H1 (cell line): ENCODE measurements around the gene ME3. TPM values are rescaled to one million over a fixed set of nuclear protein-coding genes. Genes with fewer than 3 reads are reported as not detected.

Experiments used
- CTCF ChIA-PET: fragments of 300-600 bp; sonication (Branson Sonifier 250); formaldehyde crosslinking; loops from one replicate; lab custom pipeline; 2021; ENCODE audit not compliant: partially characterized antibody; lab: Charles Lee
- POLR2A ChIA-PET: fragments of 300-600 bp; sonication (Branson Sonifier 250); formaldehyde crosslinking; loops from one replicate; lab custom pipeline; 2021; ENCODE audit warnings: inconsistent platforms; ENCODE audit not compliant: partially characterized antibody; lab: Charles Lee
- DNase-seq, 2 experiments: peaks; one replicate each; pipeline versions ENCODE4 v3.0.0 to v3.0.0-alpha.2; 2010 to 2022; ENCODE audit warnings: low spot score in 2 of 2, low read depth in 1 of 2, mixed read lengths in 1 of 2
- FAIRE-seq: peaks from 2 replicates; lab custom pipeline; 2011; peaks lifted over from hg19 to GRCh38; lab: Jason Lieb, UNC
- H2AFZ ChIP-seq: 2 replicates; pipeline ENCODE4 v1.8.1; 2012; ENCODE audit warnings: low read length, inconsistent platforms
- H2AK5ac ChIP-seq: 2 replicates; pipeline ENCODE4 v1.6.1; 2013; ENCODE audit warnings: low read depth, low read length
- H2BK120ac ChIP-seq: replicated peaks from 2 replicates; pipeline ENCODE3; 2013; ENCODE audit warnings: low read depth, low read length, inconsistent platforms
- H2BK12ac ChIP-seq: 2 replicates; pipeline ENCODE4 v1.6.1; 2013; ENCODE audit warnings: low read depth, low read length
- H2BK15ac ChIP-seq: 2 replicates; pipeline ENCODE4 v1.6.1; 2013; ENCODE audit warnings: low read length
- H2BK20ac ChIP-seq: 2 replicates; pipeline ENCODE4 v1.6.1; 2013; ENCODE audit warnings: low read length
- H2BK5ac ChIP-seq: 2 replicates; pipeline ENCODE4 v1.6.1; 2013; ENCODE audit warnings: low read depth, low read length
- H3K14ac ChIP-seq: 2 replicates; pipeline ENCODE4 v1.6.1; 2013; ENCODE audit warnings: inconsistent platforms; ENCODE audit not compliant: insufficient read length
- H3K18ac ChIP-seq: 2 replicates; pipeline ENCODE4 v1.6.1; 2013; ENCODE audit warnings: low read length; ENCODE audit errors: extremely low read depth
- H3K23ac ChIP-seq: 2 replicates; pipeline ENCODE4 v1.6.1; 2013; ENCODE audit warnings: inconsistent platforms; ENCODE audit not compliant: insufficient read length
- H3K23me2 ChIP-seq: 2 replicates; pipeline ENCODE4 v1.6.1; 2013; ENCODE audit warnings: low read depth, low read length
- H3K27ac ChIP-seq: 2 replicates; pipeline ENCODE4 v1.6.1; 2011; ENCODE audit warnings: low read depth, low read length, inconsistent platforms
- H3K27me3 ChIP-seq, 4 experiments: replicated peaks in 1 of 4; 1 replicate in 1 of 4; 2 replicates in 3 of 4; pipeline versions ENCODE4 v1.6.1 to v1.8.1; 2011 to 2013; ENCODE audit warnings: low read length in 3 of 4, mild to moderate bottlenecking in 3 of 4, inconsistent platforms in 2 of 4, mixed read lengths in 2 of 4, moderate library complexity in 1 of 4; ENCODE audit not compliant: control insufficient read depth in 3 of 4, insufficient read depth in 3 of 4; ENCODE audit errors: extremely low read depth in 1 of 4
- H3K36me3 ChIP-seq, 4 experiments: 2 replicates each; pipeline versions ENCODE4 v1.6.1 to v1.8.1; 2011 to 2013; ENCODE audit warnings: mild to moderate bottlenecking in 4 of 4, low read length in 3 of 4, moderate library complexity in 2 of 4, control low read depth in 1 of 4, inconsistent platforms in 1 of 4; ENCODE audit not compliant: insufficient read depth in 4 of 4, control insufficient read depth in 2 of 4
- H3K4ac ChIP-seq: replicated peaks from 2 replicates; pipeline ENCODE3; 2013; ENCODE audit warnings: low read length, low read depth, mixed read lengths, inconsistent platforms; ENCODE audit not compliant: insufficient read length
- H3K4me1 ChIP-seq, 4 experiments: replicated peaks in 1 of 4; 1 replicate in 1 of 4; 2 replicates in 3 of 4; pipeline versions ENCODE4 v1.6.1 to v1.8.1; 2011 to 2013; ENCODE audit warnings: low read length in 3 of 4, inconsistent platforms in 2 of 4, mixed read lengths in 1 of 4; ENCODE audit not compliant: insufficient read depth in 4 of 4, control insufficient read depth in 3 of 4
- H3K4me2 ChIP-seq, 2 experiments: 2 replicates each; pipeline versions ENCODE4 v1.6.1 to v1.8.1; 2011 to 2013; ENCODE audit warnings: low read depth in 2 of 2, low read length in 2 of 2, control low read depth in 1 of 2, inconsistent platforms in 1 of 2, mild to moderate bottlenecking in 1 of 2; ENCODE audit not compliant: insufficient read depth in 1 of 2
- H3K4me3 ChIP-seq, 4 experiments: fragments of 200-600, 300-600 bp in 1 of 4; sonication (generic), shearing (Covaris generic), sonication (Bioruptor Twin) in 1 of 4; 2 replicates each; pipeline versions ENCODE4 v1.5.1 to v1.8.1; 2011 to 2016; ENCODE audit warnings: low read length in 4 of 4, low read depth in 3 of 4, control low read depth in 2 of 4, inconsistent platforms in 2 of 4, mild to moderate bottlenecking in 2 of 4, mixed read lengths in 1 of 4, moderate library complexity in 1 of 4; ENCODE audit not compliant: insufficient read depth in 2 of 4; ENCODE audit errors: extremely low read depth in 1 of 4
- H3K56ac ChIP-seq: replicated peaks from 2 replicates; pipeline ENCODE3; 2013; ENCODE audit warnings: low read depth, mild to moderate bottlenecking, mixed read lengths, low read length, inconsistent platforms; ENCODE audit not compliant: insufficient read length
- H3K79me1 ChIP-seq: 2 replicates; pipeline ENCODE4 v1.6.1; 2013; ENCODE audit warnings: low read depth, low read length, control low read depth
- H3K79me2 ChIP-seq, 2 experiments: 2 replicates each; pipeline versions ENCODE4 v1.6.1 to v1.8.1; 2012 to 2013; ENCODE audit warnings: low read length in 2 of 2, mild to moderate bottlenecking in 2 of 2, inconsistent platforms in 1 of 2; ENCODE audit not compliant: insufficient read depth in 2 of 2, control insufficient read depth in 1 of 2
- H3K9ac ChIP-seq, 4 experiments: replicated peaks in 1 of 4; 1 replicate in 1 of 4; 2 replicates in 3 of 4; pipeline versions ENCODE4 v1.6.1 to v1.8.1; 2011 to 2013; ENCODE audit warnings: low read depth in 3 of 4, low read length in 3 of 4, control low read depth in 2 of 4, mild to moderate bottlenecking in 2 of 4, moderate library complexity in 2 of 4, inconsistent platforms in 1 of 4; ENCODE audit errors: extremely low read depth in 1 of 4
- H3K9me3 ChIP-seq, 2 experiments: 2 replicates each; pipeline versions ENCODE4 v1.6.1 to v1.8.1; 2012 to 2013; ENCODE audit warnings: mild to moderate bottlenecking in 2 of 2, moderate library complexity in 2 of 2, control low read depth in 1 of 2, inconsistent platforms in 1 of 2, low read depth in 1 of 2, low read length in 1 of 2, mixed read lengths in 1 of 2; ENCODE audit not compliant: insufficient read depth in 2 of 2
- H4K20me1 ChIP-seq, 2 experiments: replicated peaks in 1 of 2; 2 replicates each; pipeline versions ENCODE3 to v1.8.1; 2011 to 2013; ENCODE audit warnings: inconsistent platforms in 2 of 2, low read length in 2 of 2, mild to moderate bottlenecking in 1 of 2; ENCODE audit not compliant: insufficient read depth in 2 of 2, control insufficient read depth in 1 of 2
- H4K5ac ChIP-seq: 2 replicates; pipeline ENCODE4 v1.6.1; 2013; ENCODE audit warnings: low read length, low read depth, mixed read lengths, inconsistent platforms; ENCODE audit not compliant: insufficient read length
- H4K8ac ChIP-seq: 2 replicates; pipeline ENCODE4 v1.8.0; 2013; ENCODE audit warnings: mild to moderate bottlenecking, moderate library complexity, low read length, inconsistent platforms; ENCODE audit not compliant: insufficient read depth; ENCODE audit errors: extremely low read depth
- H4K91ac ChIP-seq: replicated peaks from 2 replicates; pipeline ENCODE3; 2013; ENCODE audit warnings: low read length, mixed read lengths, inconsistent platforms; ENCODE audit not compliant: insufficient read length
- ASH2L ChIP-seq: fragments of 200-600, 300-600 bp; sonication (generic); IDR thresholded peaks from one replicate; pipeline ENCODE4 v1.7.1; 2017; ENCODE audit warnings: low read length
- CEBPB ChIP-seq: IDR thresholded peaks from 2 replicates; pipeline ENCODE4 v1.6.1; 2012; ENCODE audit warnings: low read depth, low read length
- CHD2 ChIP-seq: IDR thresholded peaks from 2 replicates; pipeline ENCODE4 v1.6.1; 2012; ENCODE audit warnings: low read length, improper control_type of control experiment
- CTBP2 ChIP-seq: IDR thresholded peaks from 2 replicates; pipeline ENCODE4 v1.7.0; 2011; ENCODE audit warnings: borderline replicate concordance, mild to moderate bottlenecking, moderate library complexity, mixed read lengths, low read length; ENCODE audit not compliant: insufficient read depth, insufficient read length
- EZH2 ChIP-seq: fragments of 200-600 bp; sonication (generic); IDR thresholded peaks from 2 replicates; pipeline ENCODE4 v1.7.1; 2012; ENCODE audit warnings: low read depth, mild to moderate bottlenecking, moderate library complexity, low read length, inconsistent platforms; ENCODE audit not compliant: severe bottlenecking
- HDAC2 ChIP-seq, 2 experiments: fragments of 300-600 bp in 1 of 2; sonication (generic) in 1 of 2; IDR thresholded peaks; 2 replicates each; pipeline ENCODE4 v1.6.1; 2011 to 2012; ENCODE audit warnings: low read depth in 2 of 2, low read length in 2 of 2, mild to moderate bottlenecking in 2 of 2, moderate library complexity in 2 of 2, borderline replicate concordance in 1 of 2, inconsistent platforms in 1 of 2
- JUN ChIP-seq: IDR thresholded peaks from 2 replicates; pipeline ENCODE4 v1.6.1; 2011; ENCODE audit warnings: low read depth, mild to moderate bottlenecking, improper control_type of control experiment, low read length
- PHF8 ChIP-seq: fragments of 200-600 bp; sonication (generic); conservative IDR thresholded peaks from 2 replicates; pipeline ENCODE4 v1.7.1; 2012; ENCODE audit warnings: low read depth, mild to moderate bottlenecking, inconsistent platforms, low read length, moderate library complexity
- WGBS, 2 experiments: shearing (Covaris generic) in 1 of 2; methylation state at CpG; one replicate each; pipeline versions ENCODE4 v1.1.6 to v1.1.7; 2013 to 2015; ENCODE audit warnings: low lambda C conversion rate in 2 of 2, mixed read lengths in 2 of 2, inconsistent platforms in 1 of 2, low coverage in 1 of 2, missing lambda C conversion rate in 1 of 2; ENCODE audit not compliant: insufficient replicate concordance in 2 of 2, insufficient coverage in 1 of 2, insufficient read length in 1 of 2; ENCODE audit errors: extremely low coverage in 1 of 2, missing lambda C conversion rate in 1 of 2; 5-methylcytosine and 5-hydroxymethylcytosine counted together
- polyA plus RNA-seq, 7 experiments: library from polyadenylated mRNA; depleted of rRNA in 3 of 7; stranded (reverse) in 5 of 7; unstranded in 2 of 7; fragments of >200 nt in 5 of 7; fragments of 200-250 nt in 2 of 7; gene quantifications; 1 replicate in 5 of 7; 2 replicates in 1 of 7; 4 replicates in 1 of 7; pipeline versions ENCODE4 v1.2.1 to v1.2.3, GENCODE V29; 2011 to 2013; ENCODE audit warnings: missing spikeins in 2 of 7, mixed read lengths in 2 of 7
- total RNA-seq: library from RNA; stranded (reverse); fragmentation: NEBNext Ultra II Directional; extraction: Animal tissue kit (Norgen Biotek cat#: 25700); gene quantifications from 2 replicates; pipeline ENCODE4 v1.2.1, GENCODE V29; 2021

Gene ME3
- total and polyA plus RNA-seq, 2 of the 8 experiments (the other 6 are each of a cell fraction or from before 2014, with no cell fraction given) = 1.5 to 2.8 TPM

DNA sequence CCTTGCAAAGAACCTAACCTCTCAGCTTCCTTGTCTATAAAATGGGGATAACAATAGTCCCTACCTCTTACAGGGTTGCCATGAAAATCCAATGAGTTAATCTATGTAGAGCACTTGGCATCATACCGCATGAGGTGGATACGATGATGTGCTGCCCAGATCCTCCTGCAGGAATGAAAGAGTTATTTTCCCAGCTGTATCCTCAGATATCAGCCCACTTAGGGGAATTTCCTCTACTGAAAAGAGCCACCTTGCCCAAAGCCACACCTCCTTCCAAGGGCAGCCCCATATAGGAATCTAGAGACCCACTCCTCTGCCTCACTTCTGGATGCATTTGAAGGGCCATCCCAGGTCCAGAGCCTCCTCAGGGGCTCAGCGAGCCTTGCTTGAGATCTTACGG is 169.3 kb downstream of the ME3 start:
- H3K79me2 ChIP-seq = no peaks in the 10 kb centered on the region
- H3K4me3 ChIP-seq = no peak overlapping the region
- H3K9me3 ChIP-seq = no peaks in the 10 kb centered on the region
- no peak overlapping the region for H2BK12ac ChIP-seq
- no peak for TF ChIP-seq CTBP2
- TF ChIP-seq EZH2 = no peak
- no peak for TF ChIP-seq CEBPB
- TF ChIP-seq ASH2L = no peak
- TF ChIP-seq JUN = no peak
- no peak for TF ChIP-seq HDAC2 (IDR thresholded peaks at IDR 0.05; ENCODE audit: borderline replicate concordance in 1 of 2, low read depth in 2 of 2, low read length in 2 of 2)
- TF ChIP-seq CHD2 = no peak
- no peak for TF ChIP-seq PHF8
- no peak overlapping the region for H3K14ac ChIP-seq
- FAIRE-seq = no peak
- ChIA-PET POLR2A (no interaction called here), CTCF (interaction anchor here (0.6 kb wide), 1 partner anchor 13 kb away, joined by 3 read pairs; no protein-coding TSS in a partner anchor)
- no peak overlapping the region for H4K8ac ChIP-seq
- no peak overlapping the region for H3K4me2 ChIP-seq
- no peaks in the 10 kb centered on the region for H3K27me3 ChIP-seq
- H4K20me1 ChIP-seq = no peaks in the 10 kb centered on the region
- no peak overlapping the region for H3K4ac ChIP-seq
- H3K79me1 ChIP-seq = no peaks in the 10 kb centered on the region
- no peak overlapping the region for H2BK5ac ChIP-seq
- no peak overlapping the region for H2AFZ ChIP-seq
- H3K9ac ChIP-seq = no peak overlapping the region
- no peaks in the 10 kb centered on the region for H3K4me1 ChIP-seq
- no peak overlapping the region for H2BK120ac ChIP-seq
- 91% methylated on average over 4 of the region's 4 CpGs; no CpG with 5 or more reads in 1 of the 2 experiments for WGBS, 2 experiments
- H2BK20ac ChIP-seq = no peak overlapping the region
- H3K27ac ChIP-seq = no peak overlapping the region
- no peak for DNase-seq
- no peak overlapping the region for H3K18ac ChIP-seq
- H3K36me3 ChIP-seq = no peaks in the 10 kb centered on the region
- no peaks in the 10 kb centered on the region; the same call in 1 of the 2 replicates for H3K23me2 ChIP-seq
- H4K91ac ChIP-seq = no peak overlapping the region
- no peak overlapping the region for H3K23ac ChIP-seq
- H2BK15ac ChIP-seq = no peak overlapping the region
- H4K5ac ChIP-seq = no peak overlapping the region
- no peak overlapping the region for H3K56ac ChIP-seq
- H2AK5ac ChIP-seq = no peak overlapping the region
